ENCODE measurements around the gene WDR37.

WDR37 gene

GRCh38 chr10:1011696-1012095 is 44.5 kb upstream of the WDR37 start (continued):
- no peak for TF ChIP-seq ATF2 (tag by site-specific recombination; IDR thresholded peaks at IDR 0.05; ENCODE audit: low read depth)
- no peak for TF ChIP-seq OVOL3 (tag by site-specific recombination; IDR thresholded peaks at IDR 0.05)
- TF ChIP-seq ZNF423 (tag by site-specific recombination; IDR thresholded peaks at IDR 0.05), result no peak
- no peak for TF ChIP-seq ZNF404 (tag by site-specific recombination; IDR thresholded peaks at IDR 0.05)
- TF ChIP-seq ZNF670 (tag by site-specific recombination; IDR thresholded peaks at IDR 0.05; ENCODE audit: low read depth), result no peak
- TF ChIP-seq ZNF221 (tag by site-specific recombination; IDR thresholded peaks at IDR 0.05; ENCODE audit: borderline replicate concordance), result no peak
- no peak for TF ChIP-seq KLF9 (tag by site-specific recombination; IDR thresholded peaks at IDR 0.05; ENCODE audit: low read depth)
- TF ChIP-seq ZNF548 (tag by site-specific recombination; IDR thresholded peaks at IDR 0.05), result no peak
- no peak for TF ChIP-seq ZBTB6 (tag by site-specific recombination; IDR thresholded peaks at IDR 0.05)
- no peak for TF ChIP-seq GLI4 (tag by site-specific recombination; IDR thresholded peaks at IDR 0.05)
- TF ChIP-seq ZBTB1 (tag by site-specific recombination; IDR thresholded peaks at IDR 0.05), result no peak
- TF ChIP-seq ZEB2 (tag by site-specific recombination; IDR thresholded peaks at IDR 0.05), result no peak
- TF ChIP-seq ZNF792 (tag by site-specific recombination; IDR thresholded peaks at IDR 0.05), result no peak

DNA sequence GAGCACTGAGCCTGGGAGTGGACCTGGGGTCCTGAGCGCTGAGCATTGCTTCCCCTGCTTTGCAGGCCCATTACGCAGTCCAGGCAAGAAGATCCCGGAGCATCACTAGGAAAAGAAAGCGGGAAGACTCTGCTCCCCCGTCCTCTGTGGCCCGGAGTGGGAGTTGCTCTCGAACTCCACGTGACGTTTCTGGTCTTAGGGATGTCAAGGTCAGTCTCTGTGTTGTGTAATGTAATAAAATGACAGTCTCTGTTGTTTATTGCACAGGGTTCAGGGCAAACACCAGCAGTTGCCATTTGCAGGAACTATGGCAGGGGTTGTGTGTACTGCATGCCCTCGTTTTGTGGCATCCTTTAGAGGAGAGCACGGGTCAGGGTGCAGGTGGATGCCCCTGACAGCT is 40.5 kb upstream of the WDR37 start:
- POLR2A ChIA-PET, result no interaction called here
- Histone ChIP-seq H3K9me3 (ENCODE audit: control insufficient read depth, insufficient read depth, low read depth, low read length) (no peaks in the 10 kb centered on the region), H3K27ac (ENCODE audit: extremely low read depth, low read depth, low read length) (no peak overlapping the region), H3K36me3 (ENCODE audit: control insufficient read depth in 2 of 2, insufficient read depth in 1 of 2, low read length in 2 of 2) (peaks cover 40 to 85% of the 10 kb centered on the region in 2 experiments), H3K4me3 (ENCODE audit: low read depth, low read length) (no peak overlapping the region), H3K4me1 (ENCODE audit: control insufficient read depth, insufficient read depth, low read length) (no peaks in the 10 kb centered on the region)
- CTCF ChIA-PET, result no interaction called here
- TF ChIP-seq ZNF776 (tag by site-specific recombination; IDR thresholded peaks at IDR 0.05; ENCODE audit: borderline replicate concordance), result no peak
- no peak for TF ChIP-seq REPIN1 (tag by site-specific recombination; IDR thresholded peaks at IDR 0.05; ENCODE audit: low read depth)
- TF ChIP-seq ZBTB17 (tag by site-specific recombination; IDR thresholded peaks at IDR 0.05), result no peak
- TF ChIP-seq ZNF366 (tag by site-specific recombination; conservative IDR thresholded peaks at IDR 0.05), result no peak
- TF ChIP-seq, protein P1, sequence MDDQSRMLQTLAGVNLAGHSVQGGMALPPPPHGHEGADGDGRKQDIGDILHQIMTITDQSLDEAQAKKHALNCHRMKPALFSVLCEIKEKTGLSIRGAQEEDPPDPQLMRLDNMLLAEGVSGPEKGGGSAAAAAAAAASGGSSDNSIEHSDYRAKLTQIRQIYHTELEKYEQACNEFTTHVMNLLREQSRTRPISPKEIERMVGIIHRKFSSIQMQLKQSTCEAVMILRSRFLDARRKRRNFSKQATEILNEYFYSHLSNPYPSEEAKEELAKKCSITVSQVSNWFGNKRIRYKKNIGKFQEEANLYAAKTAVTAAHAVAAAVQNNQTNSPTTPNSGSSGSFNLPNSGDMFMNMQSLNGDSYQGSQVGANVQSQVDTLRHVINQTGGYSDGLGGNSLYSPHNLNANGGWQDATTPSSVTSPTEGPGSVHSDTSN (CRISPR knock-in tag; IDR thresholded peaks at IDR 0.05), result no peak
- TF ChIP-seq SP3 (tag by site-specific recombination; IDR thresholded peaks at IDR 0.05), result no peak
- no peak for TF ChIP-seq MEIS1 (CRISPR knock-in tag; IDR thresholded peaks at IDR 0.05; ENCODE audit: borderline replicate concordance)
- TF ChIP-seq ZIC2 (tag by site-specific recombination; IDR thresholded peaks at IDR 0.05), result no peak
- no peak for TF ChIP-seq ZFP69B (tag by site-specific recombination; IDR thresholded peaks at IDR 0.05)
- TF ChIP-seq, protein P2, sequence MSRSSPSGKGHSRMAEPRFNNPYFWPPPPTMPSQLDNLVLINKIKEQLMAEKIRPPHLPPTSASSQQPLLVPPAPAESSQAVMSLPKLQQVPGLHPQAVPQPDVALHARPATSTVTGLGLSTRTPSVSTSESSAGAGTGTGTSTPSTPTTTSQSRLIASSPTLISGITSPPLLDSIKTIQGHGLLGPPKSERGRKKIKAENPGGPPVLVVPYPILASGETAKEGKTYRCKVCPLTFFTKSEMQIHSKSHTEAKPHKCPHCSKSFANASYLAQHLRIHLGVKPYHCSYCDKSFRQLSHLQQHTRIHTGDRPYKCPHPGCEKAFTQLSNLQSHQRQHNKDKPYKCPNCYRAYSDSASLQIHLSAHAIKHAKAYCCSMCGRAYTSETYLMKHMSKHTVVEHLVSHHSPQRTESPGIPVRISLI (tag by site-specific recombination; IDR thresholded peaks at IDR 0.05), result no peak
- TF ChIP-seq ZNF391 (tag by site-specific recombination; IDR thresholded peaks at IDR 0.05; ENCODE audit: borderline replicate concordance, low read depth), result no peak
- TF ChIP-seq ZNF114 (tag by site-specific recombination; IDR thresholded peaks at IDR 0.05), result no peak
- TF ChIP-seq, protein P3, sequence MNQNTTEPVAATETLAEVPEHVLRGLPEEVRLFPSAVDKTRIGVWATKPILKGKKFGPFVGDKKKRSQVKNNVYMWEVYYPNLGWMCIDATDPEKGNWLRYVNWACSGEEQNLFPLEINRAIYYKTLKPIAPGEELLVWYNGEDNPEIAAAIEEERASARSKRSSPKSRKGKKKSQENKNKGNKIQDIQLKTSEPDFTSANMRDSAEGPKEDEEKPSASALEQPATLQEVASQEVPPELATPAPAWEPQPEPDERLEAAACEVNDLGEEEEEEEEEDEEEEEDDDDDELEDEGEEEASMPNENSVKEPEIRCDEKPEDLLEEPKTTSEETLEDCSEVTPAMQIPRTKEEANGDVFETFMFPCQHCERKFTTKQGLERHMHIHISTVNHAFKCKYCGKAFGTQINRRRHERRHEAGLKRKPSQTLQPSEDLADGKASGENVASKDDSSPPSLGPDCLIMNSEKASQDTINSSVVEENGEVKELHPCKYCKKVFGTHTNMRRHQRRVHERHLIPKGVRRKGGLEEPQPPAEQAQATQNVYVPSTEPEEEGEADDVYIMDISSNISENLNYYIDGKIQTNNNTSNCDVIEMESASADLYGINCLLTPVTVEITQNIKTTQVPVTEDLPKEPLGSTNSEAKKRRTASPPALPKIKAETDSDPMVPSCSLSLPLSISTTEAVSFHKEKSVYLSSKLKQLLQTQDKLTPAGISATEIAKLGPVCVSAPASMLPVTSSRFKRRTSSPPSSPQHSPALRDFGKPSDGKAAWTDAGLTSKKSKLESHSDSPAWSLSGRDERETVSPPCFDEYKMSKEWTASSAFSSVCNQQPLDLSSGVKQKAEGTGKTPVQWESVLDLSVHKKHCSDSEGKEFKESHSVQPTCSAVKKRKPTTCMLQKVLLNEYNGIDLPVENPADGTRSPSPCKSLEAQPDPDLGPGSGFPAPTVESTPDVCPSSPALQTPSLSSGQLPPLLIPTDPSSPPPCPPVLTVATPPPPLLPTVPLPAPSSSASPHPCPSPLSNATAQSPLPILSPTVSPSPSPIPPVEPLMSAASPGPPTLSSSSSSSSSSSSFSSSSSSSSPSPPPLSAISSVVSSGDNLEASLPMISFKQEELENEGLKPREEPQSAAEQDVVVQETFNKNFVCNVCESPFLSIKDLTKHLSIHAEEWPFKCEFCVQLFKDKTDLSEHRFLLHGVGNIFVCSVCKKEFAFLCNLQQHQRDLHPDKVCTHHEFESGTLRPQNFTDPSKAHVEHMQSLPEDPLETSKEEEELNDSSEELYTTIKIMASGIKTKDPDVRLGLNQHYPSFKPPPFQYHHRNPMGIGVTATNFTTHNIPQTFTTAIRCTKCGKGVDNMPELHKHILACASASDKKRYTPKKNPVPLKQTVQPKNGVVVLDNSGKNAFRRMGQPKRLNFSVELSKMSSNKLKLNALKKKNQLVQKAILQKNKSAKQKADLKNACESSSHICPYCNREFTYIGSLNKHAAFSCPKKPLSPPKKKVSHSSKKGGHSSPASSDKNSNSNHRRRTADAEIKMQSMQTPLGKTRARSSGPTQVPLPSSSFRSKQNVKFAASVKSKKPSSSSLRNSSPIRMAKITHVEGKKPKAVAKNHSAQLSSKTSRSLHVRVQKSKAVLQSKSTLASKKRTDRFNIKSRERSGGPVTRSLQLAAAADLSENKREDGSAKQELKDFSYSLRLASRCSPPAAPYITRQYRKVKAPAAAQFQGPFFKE (tag by site-specific recombination; IDR thresholded peaks at IDR 0.05; ENCODE audit: borderline replicate concordance), result no peak
- no peak for TF ChIP-seq IKZF3 (tag by site-specific recombination; IDR thresholded peaks at IDR 0.05)
- TF ChIP-seq ZNF404 (tag by site-specific recombination; IDR thresholded peaks at IDR 0.05), result no peak
- no peak for TF ChIP-seq EGR2 (tag by site-specific recombination; IDR thresholded peaks at IDR 0.05; ENCODE audit: low read depth)
- no peak for TF ChIP-seq HOXA7 (CRISPR knock-in tag; IDR thresholded peaks at IDR 0.05; ENCODE audit: borderline replicate concordance)

Measured in HEK293 (cell line).